8988T (cell line): ENCODE results near the gene HOXB4.

Source experiments
- DNase-seq: peaks from one replicate; pipeline ENCODE4 v3.0.0; 2011

The HOXB4 gene

DNA sequence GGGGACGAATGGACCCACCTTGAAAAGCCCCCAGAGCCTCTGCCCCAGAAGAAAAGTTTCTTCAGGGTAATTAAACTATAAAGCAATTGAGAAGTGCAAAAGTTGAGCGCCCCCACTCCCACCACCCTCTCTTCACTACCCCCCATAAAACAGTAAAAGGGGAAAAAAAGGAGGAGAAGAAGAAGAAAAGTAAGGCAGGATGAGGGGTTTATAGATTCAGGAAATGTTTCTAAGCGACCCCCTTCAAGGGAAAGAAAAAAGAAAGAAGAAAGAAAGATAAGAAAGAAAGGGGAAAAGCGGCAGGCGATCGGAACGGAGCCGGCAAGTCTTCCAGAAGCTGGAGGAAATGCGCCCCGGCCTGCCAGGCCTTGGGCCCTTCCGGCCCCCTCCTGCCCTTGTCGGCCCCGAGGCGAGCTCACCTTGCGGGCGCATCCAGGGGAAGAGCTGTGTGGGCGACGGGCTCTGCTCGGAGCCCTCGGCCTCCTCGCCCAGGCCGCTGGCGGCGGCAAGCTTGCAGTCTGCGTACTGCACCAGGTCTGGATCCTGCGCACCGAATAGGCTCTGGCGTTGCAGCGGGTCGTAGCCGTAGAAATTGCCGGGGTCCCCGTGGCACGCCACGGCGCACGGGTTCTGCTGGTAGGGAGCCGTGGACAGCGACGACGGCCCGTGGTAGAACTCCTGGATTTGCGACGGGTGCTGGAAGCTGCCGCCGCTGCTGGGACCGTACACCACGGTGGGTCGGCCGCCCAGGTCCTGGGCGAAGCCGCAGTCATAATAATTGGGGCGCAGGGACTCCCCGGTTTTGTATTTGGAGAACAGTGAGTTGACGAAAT lies 35.9 kb upstream of the HOXB4 start:
- no peak for DNase-seq

DNA sequence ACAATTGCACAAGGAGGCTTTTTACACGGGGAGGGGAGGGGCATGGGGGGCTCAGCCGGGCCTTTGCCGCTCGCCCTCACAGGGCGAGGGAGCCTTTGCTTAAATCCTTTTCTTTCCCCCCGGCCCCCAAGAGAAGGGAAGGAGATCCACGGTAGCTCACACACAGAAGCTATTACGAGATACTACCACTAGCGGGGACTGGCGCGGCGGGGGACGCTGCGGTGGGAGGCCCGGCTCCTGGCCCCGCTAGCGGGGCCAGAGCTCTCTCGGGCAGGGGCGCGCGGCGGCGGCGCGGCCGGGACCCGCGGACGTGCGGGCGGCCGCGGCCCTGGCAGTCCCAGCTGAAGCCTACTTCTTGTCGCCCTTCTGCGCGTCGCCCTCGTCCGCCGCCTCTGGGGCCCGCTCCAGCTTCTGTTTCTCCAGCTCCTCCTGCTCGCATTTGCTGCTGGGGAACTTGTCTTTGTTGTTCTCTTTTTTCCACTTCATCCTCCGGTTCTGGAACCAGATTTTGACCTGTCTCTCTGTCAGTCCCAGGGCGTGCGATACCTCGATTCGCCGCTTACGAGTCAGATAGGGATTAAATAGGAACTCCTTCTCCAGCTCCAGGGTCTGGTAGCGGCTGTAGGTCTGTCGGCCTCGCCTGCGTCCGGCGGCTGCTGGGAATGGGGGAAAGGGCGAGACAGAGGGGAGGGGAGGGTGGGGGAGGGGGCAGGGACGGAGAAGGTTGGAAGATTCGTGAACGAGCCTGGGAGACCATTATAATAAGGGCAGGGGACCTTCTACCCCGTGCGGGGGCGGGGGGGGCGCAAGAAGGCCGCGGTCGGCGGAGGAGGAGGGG lies 34.9 kb upstream of the HOXB4 start:
- peak; percentile 78 for DNase-seq

DNA sequence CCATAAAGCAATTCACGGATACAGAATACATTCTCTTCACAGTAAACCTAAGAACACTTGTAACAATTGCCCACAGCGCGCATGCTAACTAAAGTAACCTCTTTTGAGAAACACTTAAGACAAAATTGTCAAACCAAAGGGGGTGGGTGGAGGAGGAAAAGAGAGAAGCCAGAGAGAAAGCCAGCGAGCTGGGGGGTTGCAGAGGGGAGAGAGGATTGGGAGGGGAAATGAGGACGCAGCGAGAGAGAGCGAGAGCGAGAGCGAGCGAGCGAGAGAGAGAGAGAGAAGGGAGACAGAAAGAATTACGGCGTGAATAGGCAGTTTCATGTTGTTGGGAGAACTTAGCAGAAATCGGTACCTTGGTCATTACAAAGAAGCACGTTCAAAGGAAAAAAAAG lies 34.3 kb upstream of the HOXB4 start:
- DNase-seq: no peak

DNA sequence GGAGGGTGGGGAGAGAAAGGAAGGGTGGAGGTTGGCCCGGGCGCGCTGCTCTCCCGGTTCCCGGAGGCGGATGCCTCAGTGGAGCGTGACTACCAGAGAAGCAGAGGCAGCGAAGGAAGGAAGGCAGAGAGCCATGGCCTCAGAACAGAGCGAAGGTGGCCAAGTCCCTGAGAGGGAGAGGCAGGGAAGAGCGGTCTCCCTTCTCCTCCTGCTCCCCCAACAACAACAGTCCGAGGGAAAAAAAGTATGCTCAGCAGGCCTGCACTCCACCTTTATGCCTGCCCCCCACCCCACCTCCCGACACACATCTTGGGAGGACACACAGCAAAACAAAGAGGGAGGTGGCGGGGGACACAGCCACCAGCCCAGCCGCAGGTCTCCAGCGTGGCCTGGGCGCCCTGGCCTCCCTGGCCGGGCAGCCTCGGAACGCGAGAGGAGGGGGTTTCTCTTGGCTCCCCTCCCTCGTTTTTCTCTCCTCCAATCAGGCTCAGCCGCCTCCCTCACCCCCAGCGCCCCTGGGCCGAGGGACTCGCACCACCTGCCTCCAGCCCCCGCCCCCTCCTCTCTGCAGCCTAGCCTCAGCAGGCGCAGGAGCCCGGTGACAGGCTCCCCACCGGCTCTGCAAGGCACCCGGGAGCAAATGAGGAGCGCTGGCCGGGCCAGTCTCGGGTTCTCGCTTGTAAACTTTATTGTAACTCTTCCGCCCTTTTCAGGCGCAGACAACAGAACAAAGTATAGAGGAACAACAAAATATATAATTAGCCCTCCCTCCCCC lies 33.7 kb upstream of the HOXB4 start:
- peak; percentile 77 for DNase-seq

DNA sequence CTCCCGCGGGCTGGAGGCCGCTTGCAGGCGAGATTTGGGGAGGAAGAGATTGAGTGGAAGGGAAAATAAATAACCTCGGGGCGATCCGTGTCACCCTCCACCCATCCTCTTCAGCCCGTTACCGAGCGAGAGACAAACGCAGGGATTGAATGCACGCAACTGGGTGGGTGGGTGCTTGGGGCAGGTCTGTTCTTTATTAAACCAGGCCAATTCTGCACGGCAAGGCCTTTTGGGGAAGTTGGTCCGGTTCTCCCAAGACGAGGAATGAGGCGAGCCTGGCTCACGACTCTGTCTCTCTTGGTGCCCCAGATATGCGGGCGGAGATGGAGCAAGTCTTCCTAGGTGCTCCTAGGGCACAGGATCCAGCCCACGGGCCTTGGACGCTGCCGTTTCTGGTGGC lies 33.1 kb upstream of the HOXB4 start:
- no peak for DNase-seq

DNA sequence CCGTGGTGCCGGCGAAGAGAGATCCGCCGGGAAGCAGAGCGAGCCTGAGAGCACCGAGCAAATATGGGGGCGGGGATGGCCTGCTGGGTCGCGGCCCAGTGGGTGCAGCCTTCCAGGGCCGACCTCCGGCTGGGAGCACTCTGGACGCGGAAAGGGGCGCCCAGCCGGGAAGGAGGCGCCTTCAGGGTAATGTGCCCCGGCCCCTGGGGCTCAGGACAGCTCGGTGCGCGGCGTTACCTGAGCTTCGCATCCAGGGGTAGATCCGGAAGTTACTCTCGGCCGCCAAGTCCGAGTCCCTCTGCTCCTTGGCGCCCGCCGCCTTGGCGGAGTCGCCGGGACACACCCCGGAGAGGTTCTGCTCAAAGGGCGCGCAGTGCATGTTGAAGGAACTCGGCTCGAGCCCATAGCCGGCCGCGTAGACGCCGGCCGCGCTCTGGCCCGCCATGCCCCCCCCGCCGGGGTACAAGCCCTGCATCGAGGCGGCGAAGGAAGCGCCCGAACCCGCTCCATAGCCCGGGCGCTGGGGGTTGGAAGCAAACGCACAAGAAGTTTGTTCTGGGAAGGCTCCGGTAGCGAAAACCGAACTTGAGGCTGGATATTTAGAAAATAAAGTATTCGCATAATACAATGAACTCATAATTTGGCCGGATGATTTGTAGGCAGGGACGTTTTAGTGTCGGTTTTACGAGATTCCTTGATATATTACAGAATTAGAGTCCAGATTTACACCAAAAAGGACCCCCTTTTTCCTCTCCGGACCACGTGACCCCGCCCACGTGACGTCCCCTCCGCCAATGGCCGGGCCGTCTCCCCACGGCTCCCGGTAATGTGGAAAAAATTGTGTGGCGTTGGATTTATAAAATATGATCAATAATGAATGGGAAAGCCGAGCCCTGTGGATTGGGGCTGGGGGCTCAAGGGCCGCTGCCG lies 32.4 kb upstream of the HOXB4 start, which contains the start of gene HOXB7:
TSS of gene HOXB7 (minus strand) at position 736 of the 930 bp plus-strand sequence. CDS start at position 637, 99 bp downstream.
- peak; percentile 71 for DNase-seq

DNA sequence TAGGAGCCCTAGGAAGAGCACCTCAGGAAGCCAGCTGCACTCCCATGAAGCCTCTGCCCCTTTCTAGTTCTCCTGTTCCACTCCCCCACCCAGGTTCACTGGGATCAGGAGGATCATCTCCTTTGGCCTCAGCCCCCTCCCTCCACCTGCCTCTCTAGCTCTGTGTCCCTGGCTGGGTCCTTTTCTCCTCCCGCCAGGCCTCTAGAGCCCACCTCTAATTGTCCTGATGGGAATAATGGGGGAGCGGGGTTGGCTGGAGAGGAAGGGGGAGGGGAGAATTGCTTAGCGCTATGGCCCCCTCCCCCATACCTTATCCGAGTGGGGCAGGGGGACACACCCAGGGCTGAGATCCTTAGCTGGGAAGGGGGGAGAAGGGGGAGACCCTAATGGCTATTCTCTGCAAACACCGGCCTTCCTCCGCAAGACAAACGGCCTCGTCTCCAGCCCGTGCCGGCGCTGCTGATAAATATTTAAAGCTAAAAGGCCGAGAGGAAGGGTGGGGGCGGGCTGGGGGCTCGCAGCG lies 31.7 kb upstream of the HOXB4 start:
- DNase-seq: no peak

DNA sequence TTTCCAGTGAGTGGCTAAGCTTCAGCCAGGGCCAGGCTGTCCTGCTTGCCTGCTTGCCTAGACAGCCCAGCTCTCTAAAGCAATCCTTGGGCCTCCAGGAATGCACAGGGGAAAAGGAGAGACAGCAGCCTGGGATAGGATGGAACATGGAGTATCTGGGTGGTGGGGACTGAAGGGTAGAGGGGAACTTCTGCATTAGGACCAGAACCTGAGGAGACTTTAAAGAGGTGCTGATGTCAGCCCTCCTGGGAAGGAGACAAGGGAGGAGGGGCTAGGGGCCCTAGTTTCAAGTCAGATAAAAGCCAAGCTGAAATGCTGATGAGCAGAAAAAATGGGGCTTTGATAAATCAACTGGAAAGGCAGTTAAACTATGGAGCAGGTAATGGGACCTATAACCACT lies 30.9 kb upstream of the HOXB4 start:
- no peak for DNase-seq

DNA sequence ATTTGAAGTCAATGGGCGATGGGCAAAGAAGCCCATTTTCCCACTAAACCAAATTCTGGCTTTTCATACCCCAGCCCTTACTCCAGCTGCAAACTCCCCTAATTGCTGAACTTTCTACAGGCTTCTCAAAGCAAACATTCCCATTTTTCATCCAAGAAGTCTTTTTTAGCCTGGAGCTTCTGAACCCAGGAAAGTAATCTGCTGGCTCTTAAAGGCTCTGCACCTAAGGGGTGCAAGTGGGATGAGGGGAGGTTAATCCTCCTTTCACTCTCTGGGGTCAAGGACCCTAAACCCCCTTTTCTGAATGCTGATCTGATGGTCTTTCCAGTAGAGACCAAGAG lies 30.3 kb upstream of the HOXB4 start:
- DNase-seq: no peak

DNA sequence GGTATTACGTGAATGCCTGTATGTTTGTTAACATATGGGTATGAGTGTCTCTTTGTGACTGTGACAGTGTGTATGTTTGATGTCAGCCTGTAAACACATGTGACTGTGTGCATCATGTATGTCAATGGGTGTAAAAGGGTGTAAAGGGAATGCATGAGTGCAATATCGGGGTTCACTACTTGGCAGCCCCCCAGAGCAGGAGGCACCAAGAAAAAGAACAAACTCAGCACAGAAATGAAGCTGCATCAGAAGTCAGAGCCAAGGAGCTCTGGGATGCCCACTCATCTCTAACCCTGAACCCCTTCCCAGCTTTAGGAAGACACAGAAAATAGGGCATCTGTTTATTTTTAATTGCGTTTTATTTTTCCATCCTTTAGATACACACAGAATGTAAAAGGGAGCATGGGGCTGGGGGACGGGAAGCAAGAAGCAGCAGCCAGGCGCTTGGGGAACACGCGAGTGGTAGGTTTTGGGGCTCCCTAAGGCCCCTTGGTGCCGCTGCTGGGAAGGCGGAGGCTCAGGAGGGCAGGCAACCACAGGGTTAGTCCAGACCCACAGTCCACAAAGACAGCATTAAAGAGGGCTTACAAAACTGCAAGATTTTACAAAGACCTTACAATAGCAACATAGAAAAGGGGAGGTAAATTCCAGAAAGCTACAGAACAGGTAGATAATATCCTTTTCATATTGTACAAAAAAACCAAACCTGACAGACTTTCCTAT lies 28.9 kb upstream of the HOXB4 start:
- no peak for DNase-seq

DNA sequence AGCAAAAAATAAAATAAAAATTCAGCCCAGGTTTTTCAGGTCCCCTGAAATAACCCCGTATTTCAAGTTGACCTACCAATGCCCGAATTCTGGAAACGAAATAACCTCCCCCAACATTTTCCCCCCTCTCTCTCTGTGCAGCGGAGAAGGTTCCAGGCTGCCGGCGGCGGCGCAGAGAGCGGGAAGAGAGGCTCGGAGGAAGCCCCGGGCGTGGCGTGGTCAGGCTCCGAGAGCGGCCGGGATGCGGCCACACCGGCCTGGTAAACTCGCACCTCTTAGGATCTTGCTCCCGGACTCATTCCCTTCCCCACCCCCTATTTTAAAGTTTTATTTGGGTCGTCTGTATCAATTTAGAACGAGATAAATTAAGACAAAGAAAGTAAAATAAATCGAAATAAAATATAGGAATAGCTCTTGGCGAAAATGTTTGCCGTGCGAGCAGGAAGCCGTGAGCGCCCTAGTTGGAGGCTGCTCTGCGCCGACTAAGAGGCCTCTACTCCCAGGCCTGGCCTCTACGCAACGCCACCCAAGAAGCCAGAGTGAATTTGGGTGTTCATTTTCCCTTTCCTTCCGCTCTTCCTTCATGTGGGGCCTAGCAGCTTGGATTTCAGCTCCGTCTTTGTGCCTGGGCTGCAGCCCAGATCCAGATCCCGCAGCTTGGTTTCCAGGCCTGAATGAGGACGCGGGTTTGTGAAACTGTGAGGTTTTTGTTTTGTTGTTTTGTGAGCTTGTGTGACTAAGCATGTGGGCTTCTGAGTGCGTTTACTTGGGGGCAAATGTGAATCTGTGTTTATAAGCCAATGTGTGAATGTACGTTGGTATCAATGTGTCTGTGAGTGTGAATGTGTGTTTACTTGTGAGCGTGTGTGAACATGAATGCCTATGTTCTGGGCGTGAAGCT lies 28.1 kb upstream of the HOXB4 start:
- no peak for DNase-seq

DNA sequence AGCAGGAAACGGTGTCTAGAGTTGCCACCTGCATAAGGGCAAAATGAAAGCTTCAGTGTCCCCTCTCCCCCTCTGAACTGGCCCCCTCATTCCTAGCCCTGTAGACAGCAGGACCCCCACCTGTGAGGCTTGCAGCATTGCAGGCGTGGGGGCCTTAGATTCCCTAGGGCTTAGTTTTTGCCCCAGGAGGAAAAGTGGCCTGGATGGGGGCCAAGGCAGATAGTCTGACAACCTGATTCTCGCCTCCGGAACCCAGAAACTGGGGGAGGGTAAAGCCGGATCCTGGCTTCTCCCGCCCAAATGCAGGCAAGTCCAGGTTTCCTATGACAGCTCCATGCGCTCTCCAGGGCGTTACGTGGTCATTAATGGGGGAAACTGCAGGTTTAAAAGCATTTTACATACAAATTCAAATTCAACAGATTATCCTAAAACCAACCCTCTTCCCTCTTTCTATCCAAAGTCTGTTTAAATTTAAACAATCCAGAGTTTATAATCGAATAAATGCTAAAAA lies 27.3 kb upstream of the HOXB4 start:
- no peak for DNase-seq

DNA sequence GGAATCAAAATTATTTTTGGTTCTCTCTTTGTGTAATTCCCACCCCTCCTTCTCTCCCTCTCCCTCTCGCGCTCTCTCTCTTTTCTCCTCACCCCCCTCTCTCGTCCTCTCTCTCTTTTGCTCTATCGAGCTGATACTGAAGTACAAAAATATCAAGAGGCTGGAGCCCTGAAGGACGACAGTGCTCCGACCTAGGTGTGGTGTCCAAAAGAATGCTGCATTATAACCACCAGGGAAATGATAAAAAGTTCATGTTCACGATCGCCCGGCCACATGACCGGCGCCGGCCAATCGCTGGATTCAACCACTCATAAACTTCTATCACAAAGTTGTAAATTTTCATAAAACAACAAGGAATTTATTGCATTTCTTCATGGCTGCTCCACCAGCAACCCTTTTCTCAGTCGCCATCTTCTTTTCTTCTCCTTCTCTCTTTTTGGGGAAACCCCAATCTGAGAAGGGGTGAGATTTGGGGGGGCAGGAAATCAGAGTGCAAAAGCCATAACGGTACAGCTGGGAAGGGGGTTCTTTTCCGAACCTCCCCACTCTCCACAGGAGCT lies 26.7 kb upstream of the HOXB4 start, which contains the start of gene HOXB6:
TSS of gene HOXB6 (minus strand) at position 217 of the 560 bp plus-strand sequence. CDS start 6,836 bp downstream, outside the sequence.
- DNase-seq: no peak

DNA sequence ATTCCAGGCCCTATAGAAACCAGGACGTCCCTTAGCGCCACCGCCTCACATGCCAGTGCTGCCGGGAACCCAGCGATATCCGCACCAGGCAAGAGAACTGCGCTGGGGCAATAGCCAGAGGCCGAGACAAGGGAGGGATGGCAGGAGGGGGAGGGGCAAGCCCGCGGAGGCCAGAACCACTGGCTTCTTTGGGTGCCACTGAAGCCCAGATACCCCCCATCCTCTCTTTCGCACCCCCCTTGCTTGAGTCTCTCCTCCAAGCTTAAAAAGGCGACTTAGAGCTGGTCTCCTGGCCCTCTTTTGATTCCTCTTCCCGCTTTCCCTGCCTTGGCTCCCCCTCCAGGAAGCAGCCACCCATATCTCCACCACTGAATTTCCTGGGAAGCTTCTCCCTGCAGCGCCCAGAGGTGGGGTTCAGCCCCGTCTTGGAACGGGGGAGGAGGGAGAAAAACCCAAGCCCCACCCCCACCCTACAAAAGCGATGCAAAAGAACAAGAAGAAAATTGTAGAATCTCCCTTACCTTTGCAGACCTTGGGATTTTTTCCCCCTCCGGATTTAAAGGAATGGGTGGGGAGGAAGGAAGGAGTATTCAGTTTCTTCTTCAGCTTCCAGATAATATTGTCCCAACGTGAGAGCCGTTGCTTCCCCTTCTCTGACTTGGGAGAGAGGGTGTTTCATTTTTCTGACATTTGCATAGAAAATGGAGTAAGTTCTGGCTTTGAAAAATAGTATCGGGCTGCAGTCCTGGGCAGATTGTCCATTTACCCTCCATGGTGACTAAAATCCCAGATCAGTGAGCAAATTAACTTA lies 26.0 kb upstream of the HOXB4 start:
- peak; percentile 88 for DNase-seq

DNA sequence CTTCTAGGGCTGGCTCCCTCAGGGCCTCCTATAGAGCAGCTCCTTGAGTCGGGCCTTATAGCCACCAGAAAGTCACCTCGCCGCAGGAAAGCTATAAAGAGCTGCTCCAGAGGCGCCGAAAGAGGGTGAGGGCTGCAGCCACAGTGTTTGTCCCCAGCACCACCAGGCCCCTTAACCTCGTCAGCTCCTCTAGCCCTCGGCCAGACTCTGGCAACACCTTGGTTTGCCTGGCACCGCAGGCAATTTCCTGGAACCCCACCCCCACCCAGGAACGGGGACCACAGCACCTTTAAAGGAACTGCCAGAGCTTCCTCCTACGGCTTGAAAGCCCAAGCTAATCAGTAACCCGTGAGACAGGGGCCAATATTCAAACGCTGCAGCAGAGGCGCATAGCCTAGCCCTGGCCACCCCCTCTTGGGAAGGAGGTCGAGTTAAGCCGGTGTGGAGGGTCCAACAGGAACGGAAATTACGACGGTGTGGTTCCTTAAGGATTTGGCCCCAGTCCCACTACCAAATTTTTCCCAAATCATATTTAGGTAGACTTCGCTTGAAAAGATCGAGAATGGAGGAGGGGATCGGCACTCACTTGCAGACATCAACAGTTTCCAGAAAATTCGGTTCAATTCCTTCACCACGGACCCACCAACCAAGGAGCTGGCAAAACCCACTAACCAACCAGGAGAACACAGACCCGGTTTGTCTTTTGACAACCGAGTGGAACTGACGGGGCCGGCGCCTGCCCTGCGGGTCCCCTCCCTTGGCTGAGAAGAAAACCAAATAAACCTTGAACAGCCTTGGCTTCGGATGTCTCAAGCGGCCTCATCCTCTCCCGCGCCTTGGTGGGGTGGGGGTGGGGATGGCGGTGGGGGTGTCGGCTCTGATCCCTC lies 23.6 kb upstream of the HOXB4 start:
- DNase-seq: no peak

DNA sequence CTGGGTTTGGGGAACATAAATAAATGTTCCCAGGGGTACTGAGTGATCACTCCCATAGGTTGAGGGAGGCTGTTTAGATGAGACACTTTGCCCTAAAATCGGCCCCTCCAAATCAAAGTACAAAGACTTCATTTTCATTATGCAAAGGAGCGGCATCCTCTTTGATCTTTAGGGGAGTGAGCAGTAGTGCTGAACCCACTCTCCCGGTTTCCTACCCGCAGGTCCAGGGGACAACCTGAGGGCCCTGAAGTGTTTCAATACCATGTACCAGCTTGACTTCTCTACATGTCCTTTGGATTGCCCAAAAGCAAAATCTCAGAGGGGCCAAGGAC lies 23.0 kb upstream of the HOXB4 start:
- no peak for DNase-seq

DNA sequence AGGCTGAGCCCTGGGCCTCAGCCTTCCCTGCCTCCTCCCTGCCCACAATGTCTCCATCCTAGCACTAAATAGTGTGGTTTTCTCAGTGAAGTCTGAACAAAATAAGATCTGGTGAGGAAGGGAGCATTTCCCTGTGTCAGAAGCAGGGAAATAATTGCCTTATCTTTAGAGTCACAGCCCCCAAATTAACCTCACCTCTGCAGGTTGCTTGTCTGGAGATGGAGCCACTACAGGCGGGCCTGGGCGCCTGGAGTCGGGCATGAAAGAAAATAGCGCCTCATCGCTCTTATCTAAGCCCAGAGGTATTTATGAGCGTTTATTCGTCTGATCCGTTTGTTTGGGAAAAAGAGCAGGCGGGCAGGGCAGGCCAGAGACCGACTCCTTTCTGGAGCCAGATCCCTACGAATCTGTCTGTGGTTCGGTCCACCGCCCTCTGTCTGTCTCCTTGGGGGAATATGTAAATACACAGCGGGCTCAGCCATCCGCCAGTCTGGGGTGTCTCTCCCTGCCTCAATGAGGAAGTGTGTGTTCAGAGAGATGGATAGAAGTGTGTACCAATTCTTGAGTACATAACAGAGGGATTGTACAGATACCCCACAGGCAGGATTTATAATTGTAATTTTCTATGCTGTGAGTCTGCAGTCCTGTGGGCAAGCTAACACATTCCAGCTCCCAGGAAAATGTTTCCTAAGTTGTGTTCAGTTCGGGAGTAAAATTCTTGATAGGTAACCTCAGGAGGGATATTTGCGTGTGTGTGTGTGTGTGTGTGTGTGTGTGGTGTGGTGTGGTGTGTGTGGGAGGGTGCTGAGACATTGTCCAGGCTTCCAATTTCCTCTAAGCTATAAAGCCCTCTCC lies 22.3 kb upstream of the HOXB4 start:
- no peak for DNase-seq
